UCSD-AML1 (cell line): ENCODE data around the gene LINC01488.

Experiments used
- DNase-seq: peaks from one replicate; lab custom pipeline; 2025; ENCODE audit not compliant: unreplicated experiment; lab: John Stamatoyannopoulos, UW

The LINC01488 gene

DNA sequence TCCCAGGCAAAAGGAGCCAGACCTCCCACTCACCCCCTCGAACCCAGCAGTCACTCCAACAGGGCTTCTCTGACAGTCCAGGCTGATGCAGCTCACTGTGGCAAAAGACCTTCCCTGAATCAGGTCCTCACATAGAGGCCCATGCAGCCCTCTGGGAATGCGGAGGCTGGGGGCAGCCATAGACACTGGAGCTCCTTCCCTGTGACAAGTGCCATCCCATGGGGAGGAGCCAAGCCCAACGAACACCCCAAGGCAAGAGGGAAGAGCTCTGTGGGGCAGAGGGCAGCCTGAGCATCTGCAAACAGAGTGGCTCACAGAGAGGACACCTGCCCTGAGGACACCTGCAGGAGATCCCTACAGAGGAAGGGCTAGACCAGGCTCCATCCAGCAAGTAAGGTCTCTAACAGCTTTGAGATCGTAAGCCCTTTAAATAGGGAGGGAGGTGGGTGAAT, at the start of gene LINC01488:
Gene LINC01488, plus strand, starts transcription at position 271 of the 452 bp plus-strand sequence.
- no peak for DNase-seq

DNA sequence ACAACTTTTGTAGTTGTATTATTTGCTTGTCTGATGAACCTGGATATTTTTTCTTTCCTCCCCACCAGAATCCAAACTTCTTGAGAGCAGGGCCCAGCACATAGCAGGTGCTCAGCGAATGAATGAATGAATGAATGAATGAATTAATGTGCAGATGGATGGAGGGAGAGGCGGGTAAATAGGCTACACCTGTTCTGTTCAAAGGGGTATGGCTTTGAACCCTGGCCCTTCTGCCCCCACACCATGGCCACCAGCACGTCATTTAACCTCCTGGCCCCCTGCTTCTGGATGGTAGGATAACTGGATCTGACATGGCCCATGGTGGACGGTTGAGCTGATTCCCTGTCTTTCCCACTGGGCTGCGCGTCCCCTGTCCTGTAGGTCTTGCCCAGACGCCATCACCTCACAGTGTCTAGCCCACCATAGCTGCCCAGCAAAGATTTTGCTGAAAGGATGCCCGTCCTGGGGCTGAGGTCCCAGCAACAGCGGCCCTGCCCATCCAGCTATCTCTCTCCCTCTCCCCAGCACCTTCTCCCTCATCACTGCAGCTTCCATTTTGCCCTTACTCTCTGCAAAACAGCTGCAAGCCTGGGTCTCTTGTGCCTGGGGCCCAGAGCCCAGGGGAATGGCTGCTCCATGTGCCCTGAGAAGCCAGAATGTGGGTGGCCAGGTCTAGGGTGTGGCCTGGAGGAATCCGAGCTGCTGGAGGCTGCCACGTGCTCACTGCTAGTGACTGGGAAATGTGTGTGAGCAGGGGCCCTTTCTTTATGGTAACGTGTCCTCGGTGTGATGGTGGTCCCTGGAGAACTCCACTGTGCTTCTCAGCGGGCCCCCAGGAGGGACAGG, 49.3 kb upstream of the LINC01488 start:
- DNase-seq = no peak

DNA sequence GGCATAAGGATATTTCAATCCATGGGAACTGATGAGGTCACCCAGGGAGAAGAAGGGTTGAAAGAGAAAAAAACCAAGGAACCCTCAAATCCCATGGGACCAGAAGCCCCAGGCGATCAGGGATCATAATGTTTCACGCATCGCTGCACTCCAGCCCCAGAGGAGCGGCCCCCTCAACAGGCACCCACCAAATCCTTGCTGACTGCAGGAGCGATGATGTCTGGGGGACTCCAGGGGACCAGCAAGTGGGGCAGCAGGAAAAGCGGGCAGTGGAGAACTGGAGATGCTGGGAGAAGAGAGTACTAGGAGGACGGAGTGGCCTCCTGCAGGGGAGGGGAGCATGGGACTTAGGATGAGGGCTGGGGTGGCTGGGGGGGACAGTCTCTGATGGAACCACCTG, 47.7 kb upstream of the LINC01488 start:
- no peak for DNase-seq

DNA sequence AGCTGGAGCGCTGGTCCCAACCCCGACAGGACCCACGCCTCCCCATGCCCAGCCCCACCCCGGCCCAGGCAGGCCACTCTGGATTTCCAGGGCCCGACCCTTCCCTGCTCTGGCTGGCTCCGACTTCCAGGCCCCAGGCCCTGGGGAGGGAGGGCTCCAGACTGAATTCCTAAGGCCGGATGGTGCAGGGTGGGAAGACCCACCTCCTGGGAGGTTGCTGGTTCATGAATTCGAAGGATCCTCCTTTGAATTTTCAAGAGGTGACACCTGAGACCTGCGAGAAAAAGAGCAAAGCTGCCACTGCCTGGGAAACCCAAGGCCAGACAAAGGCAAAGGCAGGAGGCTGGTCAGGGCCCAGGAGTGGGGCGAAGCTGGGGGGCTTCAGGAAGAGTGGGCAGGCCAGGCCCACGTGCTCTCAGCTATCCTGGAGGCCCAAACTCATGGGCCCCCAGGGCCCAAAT, 47.0 kb upstream of the LINC01488 start:
- DNase-seq = no peak

DNA sequence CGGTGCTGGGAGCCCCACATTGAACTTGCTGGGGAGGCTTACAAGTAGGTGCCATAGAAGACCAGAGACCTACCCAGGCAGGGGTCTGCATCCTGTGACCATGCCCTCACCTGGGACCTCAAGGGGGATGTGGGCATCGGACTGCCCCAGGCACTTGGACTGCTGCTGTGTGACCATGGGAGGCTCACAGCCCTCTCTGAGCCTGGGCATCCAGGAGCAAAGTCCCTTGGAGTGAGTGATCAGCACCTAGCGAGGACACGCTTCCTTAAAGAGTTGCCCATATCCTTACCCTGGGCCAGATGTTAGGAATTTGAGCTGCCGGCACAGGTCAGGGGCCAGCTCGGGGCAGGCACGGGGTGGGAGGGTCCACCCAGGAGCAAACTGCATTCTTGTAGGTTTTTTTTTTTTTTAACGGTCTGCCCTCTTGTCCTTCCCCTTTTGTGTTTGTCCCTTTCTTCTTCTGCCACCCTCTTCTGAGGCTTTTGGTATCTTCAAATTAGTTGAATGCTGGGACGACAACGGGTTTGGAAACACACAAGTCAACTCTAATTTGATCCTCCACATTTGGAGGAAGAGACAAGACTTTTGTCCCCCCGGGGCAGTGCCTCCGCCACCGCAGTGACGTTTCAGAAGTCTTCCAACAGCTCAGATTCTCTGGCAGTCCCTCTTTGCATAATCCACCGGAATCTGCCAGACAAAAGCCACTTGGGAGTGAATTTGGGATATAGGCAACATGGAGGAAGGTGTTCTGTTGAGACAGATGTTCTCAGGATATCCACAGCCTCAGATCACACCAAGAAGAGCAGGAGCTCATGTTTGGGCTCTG, 46.1 kb upstream of the LINC01488 start:
- no peak for DNase-seq

DNA sequence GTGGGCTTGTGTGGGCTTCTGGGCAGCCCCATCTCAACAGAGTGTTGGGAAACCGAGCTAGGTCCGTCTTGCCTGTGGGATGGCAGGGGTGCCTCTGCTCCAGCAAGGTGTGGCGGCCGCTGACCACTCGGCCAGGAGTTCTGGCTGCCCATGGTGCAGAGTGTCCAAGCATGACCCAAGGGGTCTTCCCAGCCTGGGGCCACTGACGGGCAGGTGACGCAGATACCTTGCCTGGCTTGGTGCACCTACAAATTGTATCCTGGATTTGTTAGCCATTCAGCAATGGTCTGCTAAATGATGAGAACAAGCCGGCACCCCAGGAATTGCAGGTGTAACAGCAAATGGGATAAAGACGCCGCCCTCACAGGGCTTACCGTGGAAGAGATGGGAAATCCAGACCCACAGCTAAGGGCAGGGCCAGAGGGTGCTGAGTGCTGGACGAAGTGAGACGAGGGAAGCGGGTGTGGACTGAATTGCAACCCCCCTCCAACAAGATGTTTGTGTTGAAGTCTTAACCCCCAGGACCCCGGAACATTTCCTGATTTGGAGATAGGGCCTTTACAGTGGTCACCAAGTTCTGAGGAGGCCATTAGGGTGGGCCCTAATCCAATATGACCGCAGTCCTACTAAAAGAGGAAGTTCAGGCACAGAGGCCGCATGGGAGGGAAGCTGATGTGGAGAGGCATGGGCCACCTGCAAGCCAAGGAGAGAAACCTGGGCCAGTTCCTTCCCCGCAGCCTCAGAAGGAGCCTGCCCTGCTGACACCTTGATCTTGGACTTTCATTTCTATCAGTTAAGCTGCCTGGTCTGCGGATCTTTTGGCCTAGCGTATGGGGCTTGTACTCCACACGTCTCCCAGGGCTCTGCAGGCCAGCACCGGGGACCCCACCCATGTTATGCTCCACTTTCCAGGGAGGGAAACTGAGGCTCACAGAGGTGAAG, 45.2 kb upstream of the LINC01488 start:
- DNase-seq = peak; percentile 58

DNA sequence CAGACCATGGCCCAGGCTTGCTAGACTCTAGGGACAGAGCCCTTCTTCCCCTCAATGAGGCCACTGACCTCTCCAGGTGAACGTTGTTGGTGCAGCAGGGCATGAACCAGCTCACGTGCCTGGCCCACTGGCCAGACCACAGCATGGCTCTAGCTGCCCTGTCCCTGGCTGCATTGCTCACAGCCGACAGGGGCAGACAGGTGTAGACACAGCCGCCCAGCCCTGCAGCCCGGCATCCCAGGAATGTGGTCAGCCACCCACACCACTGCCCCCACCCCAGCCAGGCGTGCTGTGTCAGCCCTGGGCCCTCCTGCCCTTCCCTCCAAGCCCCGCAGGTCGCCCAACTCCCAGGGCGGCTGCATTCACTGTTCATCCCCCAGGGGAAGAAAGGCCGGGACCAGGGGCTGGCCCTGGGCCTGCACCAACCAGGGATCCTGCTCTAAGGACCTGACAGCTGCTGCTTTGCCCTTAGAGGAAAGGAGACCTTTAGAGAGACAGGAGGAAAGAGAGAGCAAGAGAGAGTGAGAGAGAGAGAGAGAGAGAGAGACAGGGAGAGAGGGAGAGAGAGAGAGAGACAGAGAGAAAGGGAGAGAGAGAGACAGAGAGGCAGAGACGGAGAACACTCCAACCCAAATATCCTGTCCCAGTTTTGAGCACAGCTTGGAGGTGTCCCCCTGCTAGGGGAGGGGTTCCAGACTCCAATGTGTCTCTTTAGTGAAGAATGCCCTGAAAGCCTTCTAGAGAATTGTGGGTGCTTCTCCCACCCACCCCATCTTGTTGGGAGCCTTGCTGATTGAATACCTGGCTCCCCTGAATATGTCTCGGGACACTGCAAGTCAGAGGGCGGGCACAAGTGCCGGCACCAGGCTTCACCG, 44.2 kb upstream of the LINC01488 start:
- DNase-seq = no peak

DNA sequence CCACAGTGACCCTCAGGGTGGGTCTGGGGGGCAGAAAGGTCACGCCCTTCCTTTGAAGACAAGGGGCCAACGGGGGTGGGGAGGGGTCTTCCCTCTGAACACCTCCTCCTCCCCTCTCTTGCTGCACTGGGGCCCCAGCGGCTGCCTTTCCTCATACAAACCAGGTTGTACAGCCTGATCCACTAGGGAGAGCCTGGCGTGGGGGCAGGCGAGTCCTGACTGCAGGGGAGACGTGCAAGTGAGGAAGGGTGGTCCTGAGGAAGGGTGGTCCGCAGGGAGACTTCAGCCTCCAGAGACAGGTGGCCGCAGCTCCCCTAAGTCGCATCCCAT, 43.6 kb upstream of the LINC01488 start:
- DNase-seq = no peak

DNA sequence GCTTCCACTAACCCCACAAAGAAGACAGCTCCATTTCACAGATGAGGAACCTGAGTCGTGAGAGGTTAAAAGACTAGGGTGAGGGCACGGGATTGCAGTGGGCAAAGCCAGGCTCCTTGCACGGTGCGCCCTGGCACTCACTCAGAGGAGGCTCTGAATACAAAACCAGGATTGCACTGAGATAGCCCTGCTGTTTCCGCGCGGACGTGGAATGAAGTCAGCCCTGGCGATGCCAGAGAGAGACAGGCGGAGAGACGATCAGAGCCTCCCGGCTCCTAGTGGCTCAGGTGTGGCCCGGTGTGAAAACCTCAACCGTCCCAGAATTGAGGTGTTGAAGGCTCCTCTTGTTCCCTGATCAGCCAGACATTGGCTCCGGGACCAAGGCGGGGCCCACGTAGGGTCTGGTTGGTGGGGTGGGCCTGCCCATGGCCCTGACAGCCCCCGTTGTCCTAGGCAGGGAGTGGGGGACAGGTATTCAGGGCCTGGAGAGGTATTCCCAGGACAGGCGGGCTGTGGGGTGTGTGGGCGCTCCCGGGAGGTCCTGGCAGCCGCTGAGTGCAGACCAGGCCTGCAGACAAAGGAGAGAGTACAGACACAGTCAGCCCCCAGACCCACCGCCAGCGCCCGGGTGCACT, 43.1 kb upstream of the LINC01488 start:
- DNase-seq = no peak

DNA sequence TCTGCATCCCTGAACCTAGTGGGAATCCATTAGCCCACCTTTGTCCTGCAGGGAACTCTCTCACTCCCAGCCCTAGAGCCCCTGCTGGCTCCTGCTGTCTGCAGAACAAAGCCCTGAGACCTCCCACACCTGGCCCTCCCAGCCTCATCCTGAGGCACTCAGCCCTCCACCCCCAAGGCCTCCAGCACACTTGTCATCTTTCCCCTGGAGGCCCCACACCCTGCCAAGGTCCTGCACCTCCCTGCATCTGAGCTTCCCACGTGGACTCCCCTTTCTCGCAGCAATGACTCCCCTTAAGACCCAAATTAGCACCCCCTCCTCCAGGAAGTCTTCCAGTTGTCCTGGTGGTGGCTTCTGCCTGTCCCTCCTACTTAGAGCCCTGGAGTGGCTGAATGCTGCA, 42.3 kb upstream of the LINC01488 start:
- DNase-seq = no peak

DNA sequence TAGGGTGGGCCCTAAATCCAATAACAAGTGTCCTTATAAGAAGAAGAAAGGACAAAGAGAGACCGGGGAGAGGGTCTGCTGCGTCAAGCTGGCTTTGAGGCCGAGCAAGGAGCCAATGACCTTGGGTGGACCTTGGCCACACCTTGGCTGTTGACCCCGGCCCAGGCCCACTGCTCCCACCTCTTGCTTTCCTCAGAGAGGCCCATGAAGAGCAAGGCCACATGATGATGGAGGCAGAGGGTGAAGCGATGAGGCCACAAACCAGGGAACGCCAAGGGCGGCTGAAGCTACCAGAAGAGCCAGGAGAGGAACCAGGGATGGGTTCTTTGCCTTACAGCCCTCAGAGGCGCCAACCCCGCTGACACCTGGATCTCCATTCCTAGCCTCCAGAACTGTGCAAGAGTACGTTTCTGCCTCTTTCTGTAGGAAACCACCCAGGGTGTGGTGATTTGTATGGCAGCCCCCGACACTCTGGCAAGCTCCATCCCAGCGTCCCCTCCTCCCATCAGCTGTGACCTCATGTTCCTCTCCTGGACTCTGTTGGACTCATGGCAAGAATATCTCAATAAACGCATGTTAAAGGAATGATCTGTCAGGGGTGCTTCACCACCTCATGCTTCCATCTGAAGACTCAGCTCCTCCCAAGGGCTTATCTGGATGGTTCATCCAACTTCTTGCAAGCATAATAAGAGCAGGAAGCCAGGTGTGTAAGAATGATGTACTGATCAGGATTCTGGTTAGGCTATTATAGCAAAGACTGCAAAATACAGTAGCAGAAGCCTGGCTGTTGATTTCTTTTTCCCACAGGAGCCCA, 41.6 kb upstream of the LINC01488 start:
- no peak for DNase-seq

DNA sequence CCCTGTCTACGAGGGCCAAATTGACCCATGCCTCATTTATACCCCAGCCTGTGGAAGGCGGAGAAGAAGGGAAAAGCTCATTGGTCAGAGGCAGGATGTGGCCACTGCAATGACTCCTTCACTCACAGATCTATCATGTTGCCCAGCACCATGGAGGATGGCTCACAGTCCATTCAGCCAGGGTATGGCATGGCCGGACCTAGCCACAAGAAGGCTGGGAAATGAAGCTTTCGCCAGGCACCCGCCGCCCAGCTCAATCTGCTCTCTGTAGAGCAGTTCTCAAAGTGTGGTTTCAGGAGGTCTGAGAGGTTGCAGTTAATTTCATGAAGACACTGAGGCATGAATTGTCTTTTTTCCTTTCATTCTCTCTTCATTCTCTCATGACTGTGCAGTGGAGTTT, 40.6 kb upstream of the LINC01488 start:
- DNase-seq = no peak

DNA sequence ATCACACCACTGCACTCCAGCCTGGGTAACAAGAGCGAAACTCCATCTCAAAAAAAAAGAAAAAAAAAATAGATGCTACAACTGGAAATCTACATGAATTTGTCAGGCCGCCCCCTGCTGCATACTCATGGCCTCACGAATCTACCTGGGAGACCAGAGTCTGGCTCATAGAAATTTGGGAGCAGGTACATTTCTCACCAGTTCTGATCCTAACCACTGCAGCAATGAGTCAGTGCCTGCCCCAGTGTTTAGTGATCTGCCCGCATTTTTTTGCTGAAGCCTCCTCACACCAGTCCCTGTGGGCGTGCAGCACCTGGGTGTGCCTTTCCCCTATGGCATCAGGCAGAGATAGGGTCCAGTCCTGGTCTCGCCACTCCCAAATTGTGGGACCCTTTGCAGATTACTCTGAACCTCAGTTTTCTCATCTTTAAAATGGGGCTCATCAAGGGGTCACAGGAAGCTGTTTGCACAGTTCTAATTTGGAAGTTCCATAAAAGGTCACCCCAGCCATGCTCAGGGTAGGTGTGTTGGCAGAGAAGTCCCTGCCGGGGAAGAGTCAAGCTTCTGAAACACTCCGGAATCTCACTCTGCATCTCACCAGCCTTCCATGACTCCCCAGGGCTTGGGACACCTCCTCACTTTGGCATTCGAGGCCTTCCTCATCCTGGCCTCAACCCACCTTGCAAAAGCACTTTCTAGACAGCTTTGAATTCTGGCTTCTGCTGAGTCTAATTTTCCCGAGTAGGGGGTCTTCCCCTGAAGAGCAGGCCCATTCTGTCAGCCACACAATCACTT, 39.3 kb upstream of the LINC01488 start:
- no peak for DNase-seq

DNA sequence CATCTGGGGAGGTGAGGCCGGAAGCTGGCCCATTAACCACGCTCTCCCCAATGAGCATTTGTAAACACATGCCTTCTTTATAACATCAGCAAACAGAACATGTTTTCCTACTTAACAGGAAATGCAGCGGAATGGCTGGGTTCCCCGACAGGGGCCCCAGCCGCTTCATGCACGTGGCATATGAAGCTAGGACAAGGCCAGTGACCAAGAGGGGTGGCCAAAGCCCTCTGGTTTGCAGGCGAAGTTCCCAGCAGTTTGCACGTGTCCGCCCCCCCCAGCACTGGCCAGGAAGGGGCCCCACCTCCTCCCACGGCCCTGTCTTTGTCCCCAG, 38.7 kb upstream of the LINC01488 start:
- DNase-seq = no peak

DNA sequence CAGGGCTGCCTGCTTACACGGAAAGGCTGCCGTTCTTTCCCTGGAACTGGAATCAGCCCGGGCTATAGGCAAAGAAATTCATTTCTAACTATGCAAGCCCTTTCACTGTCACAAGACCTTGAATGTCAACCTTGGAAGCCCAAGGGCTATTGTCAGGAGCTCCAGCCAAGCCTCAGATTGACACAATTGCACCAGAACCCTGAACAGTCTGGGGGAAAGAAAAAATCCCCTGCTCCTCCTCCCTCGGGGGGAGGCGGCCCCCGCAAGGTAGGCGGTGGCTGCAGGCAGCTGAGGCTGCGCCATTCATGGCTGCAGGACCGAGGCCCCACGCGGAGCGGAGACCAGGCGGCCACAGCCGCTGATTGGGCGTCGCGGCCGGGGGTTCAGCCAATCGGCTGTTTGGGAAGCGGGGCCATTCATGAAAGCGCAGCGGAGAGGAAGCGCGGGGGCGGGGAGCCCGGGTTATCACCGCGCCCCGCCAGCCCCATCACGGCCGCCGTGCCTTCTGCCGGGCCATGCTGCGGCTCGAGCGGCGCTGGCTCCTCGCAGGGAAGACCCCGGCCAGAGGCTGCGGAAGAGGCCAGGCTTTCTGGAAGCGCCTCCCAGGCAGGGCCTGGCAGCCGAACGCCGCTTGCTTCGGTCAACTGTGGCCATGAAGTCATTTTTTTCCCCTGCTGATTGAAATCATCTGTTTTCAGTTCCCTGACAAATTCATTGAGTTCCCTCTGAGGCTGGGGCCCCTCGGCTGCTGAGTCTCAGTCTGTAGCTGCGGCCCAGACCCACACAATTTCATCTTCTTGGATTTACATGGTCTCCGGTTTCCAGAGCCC, 38.1 kb upstream of the LINC01488 start:
- peak; percentile 94 for DNase-seq

DNA sequence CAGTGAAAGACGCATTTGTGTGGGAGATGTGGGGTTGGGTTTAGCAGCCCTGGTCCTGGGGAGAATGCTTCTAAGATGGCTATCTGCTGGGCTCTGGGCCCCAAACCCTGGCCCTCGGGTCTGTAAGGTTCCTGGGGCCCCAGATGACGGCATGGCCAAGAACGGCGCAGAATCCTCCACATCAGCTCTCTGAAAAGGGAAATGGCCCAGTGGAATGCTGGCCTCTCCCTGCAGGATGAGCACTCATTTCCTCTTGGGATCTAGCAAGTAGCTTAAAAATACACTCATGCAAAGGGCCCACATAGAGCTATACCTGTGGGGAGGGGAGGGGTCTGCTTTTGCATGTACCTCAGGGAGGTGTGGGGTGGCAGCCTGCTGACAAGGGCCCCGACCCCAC, 37.5 kb upstream of the LINC01488 start:
- DNase-seq = no peak
